Measurements from ENCODE around the gene MRPL24. TPM values are rescaled to one million over a fixed set of nuclear protein-coding genes. Genes with fewer than 3 reads are reported as not detected.
A peak's percentile ranks its signal among the peaks of the same experiment; 100 is the strongest.

Gene MRPL24
- total and polyA plus RNA-seq, 9 of the 15 experiments (the other 6 are each of a cell fraction or from before 2014, with no cell fraction given) = 74.3 to 267 (median 113) TPM

- no peak for DNase-seq (ENCODE audit: extremely low read depth in 1 of 4, low spot score in 3 of 4)
- ATAC-seq = no peak
- ChIA-PET CTCF (ENCODE audit: low intra/inter-chr PET ratio) (no interaction called here), POLR2A (interaction anchor here (0.8 to 1.5 kb wide), 6 partner anchors 9 to 88 kb away, joined by 3 to 5 read pairs (median 3); partner anchors contain the start of gene MRPL24)
- Histone ChIP-seq H3K9me3 (replicated peaks; ENCODE audit: control insufficient read depth, insufficient read depth, low read depth, low read length) (no peaks in the 10 kb centered on the region), H3K79me2 (ENCODE audit: control insufficient read depth, insufficient read depth, low read length) (peaks cover 62% of the 10 kb centered on the region), H3K27me3 (ENCODE audit: control insufficient read depth in 2 of 2, insufficient read depth in 2 of 2, low read length in 2 of 2) (no peaks in the 10 kb centered on the region), H4K20me1 (replicated peaks; ENCODE audit: control insufficient read depth, insufficient read depth, low read length) (peaks cover 7% of the 10 kb centered on the region; the same call in 1 of the 2 replicates), H3K27ac (ENCODE audit: extremely low read depth, low read depth, low read length) (no peak overlapping the region), H3K4me1 (replicated peaks in 1 of 2; ENCODE audit: control insufficient read depth in 2 of 2, insufficient read depth in 2 of 2, low read length in 2 of 2) (peaks cover 0 to 9% of the 10 kb centered on the region in 2 experiments; a peak in 3 of 5 replicates), H3K9ac (ENCODE audit: insufficient read depth in 1 of 2, low read depth in 2 of 2, low read length in 2 of 2) (no peak overlapping the region), H3K4me2 (ENCODE audit: insufficient read depth, low read length) (no peak overlapping the region), H3K36me3 (ENCODE audit: control insufficient read depth, insufficient read depth, low read length) (peaks cover 63% of the 10 kb centered on the region), H3K4me3 (no peak overlapping the region), H3K9me1 (ENCODE audit: control insufficient read depth, insufficient read depth, low read length) (no peaks in the 10 kb centered on the region), H2AFZ (ENCODE audit: low read depth, low read length) (no peak overlapping the region)
- no peak for FAIRE-seq
- in situ Hi-C loops (cut with MboI) = no loop called here
- TF ChIP-seq RBM34 (IDR thresholded peaks at IDR 0.05; ENCODE audit: borderline replicate concordance, insufficient read depth, low read length) = no peak
- TF ChIP-seq NR1H2 (CRISPR knock-in tag; IDR thresholded peaks at IDR 0.05) = 0 out of 2 replicates have a peak, but pooled peaks have one; percentile 27
- TF ChIP-seq KDM1A (IDR thresholded peaks at IDR 0.05) = peak in 1 of 2 experiments; percentile 17; a peak in 1 of 4 replicates
- no TSS peak for BruUV-seq (replicated peaks)
- intact Hi-C loops (cut with micrococcal nuclease) = no loop called here
Measured at GRCh38 chr1:156781585-156782186, 40.8 kb upstream of the MRPL24 start.

- ATAC-seq (no peak), FAIRE-seq (no peak), DNase-seq (ENCODE audit: extremely low read depth in 1 of 4, low spot score in 3 of 4) (no peak)
- Histone ChIP-seq H3K4me3 (no peak overlapping the region), H3K9ac (ENCODE audit: insufficient read depth in 1 of 2, low read depth in 2 of 2, low read length in 2 of 2) (no peak overlapping the region), H3K9me3 (replicated peaks; ENCODE audit: control insufficient read depth, insufficient read depth, low read depth, low read length) (no peaks in the 10 kb centered on the region), H3K9me1 (ENCODE audit: control insufficient read depth, insufficient read depth, low read length) (no peaks in the 10 kb centered on the region), H3K79me2 (ENCODE audit: control insufficient read depth, insufficient read depth, low read length) (peaks cover 90% of the 10 kb centered on the region), H3K27me3 (ENCODE audit: control insufficient read depth in 2 of 2, insufficient read depth in 2 of 2, low read length in 2 of 2) (no peaks in the 10 kb centered on the region), H4K20me1 (replicated peaks; ENCODE audit: control insufficient read depth, insufficient read depth, low read length) (peaks cover 13% of the 10 kb centered on the region; the same call in 1 of the 2 replicates), H3K27ac (ENCODE audit: extremely low read depth, low read depth, low read length) (no peak overlapping the region), H3K36me3 (ENCODE audit: control insufficient read depth, insufficient read depth, low read length) (peaks cover 53% of the 10 kb centered on the region), H3K4me1 (replicated peaks in 1 of 2; ENCODE audit: control insufficient read depth in 2 of 2, insufficient read depth in 2 of 2, low read length in 2 of 2) (peaks cover 14 to 25% of the 10 kb centered on the region in 2 experiments), H3K4me2 (ENCODE audit: insufficient read depth, low read length) (no peak overlapping the region), H2AFZ (ENCODE audit: low read depth, low read length) (no peak overlapping the region)
- BruUV-seq (replicated peaks) = no TSS peak
- CTCF ChIA-PET (ENCODE audit: low intra/inter-chr PET ratio) = no interaction called here
- intact Hi-C loops (cut with micrococcal nuclease) = no loop called here
- POLR2A ChIA-PET = interaction anchor here (1.1 to 1.2 kb wide), 3 partner anchors 10 to 20 kb away, joined by 3 to 4 read pairs (median 4); no protein-coding TSS in a partner anchor
- 9% methylated on average over 1 of the region's 1 CpG for WGBS (ENCODE audit: insufficient coverage, low coverage, missing lambda C conversion rate)
- in situ Hi-C loops (cut with MboI) = no loop called here
- no peak for TF ChIP-seq EP300 (IDR thresholded peaks at IDR 0.05; ENCODE audit: low read length)
- no peak for TF ChIP-seq SMAD2 (IDR thresholded peaks at IDR 0.05; ENCODE audit: low read depth, low read length)
- TF ChIP-seq HINFP (tag; conservative IDR thresholded peaks at IDR 0.05; ENCODE audit: low read depth) = no peak
- no peak for TF ChIP-seq CHAMP1 (IDR thresholded peaks at IDR 0.05)
- no peak for TF ChIP-seq SIRT6 (IDR thresholded peaks at IDR 0.05; ENCODE audit: low read depth, low read length)
- TF ChIP-seq RNF219 (CRISPR knock-in tag; IDR thresholded peaks at IDR 0.05) = no peak
Measured at GRCh38 chr1:156777573-156777972, 36.7 kb upstream of the MRPL24 start.
